CD14-positive monocyte (primary cell): Measurements from ENCODE around the gene TSC22D3. TPM values are rescaled to one million over a fixed set of nuclear protein-coding genes. Genes with fewer than 3 reads are reported as not detected.

Experiments used
- DNase-seq, 3 donors: peaks; one replicate each; pipeline ENCODE4 v3.0.0-alpha.2; 2011 to 2022
- H2AFZ ChIP-seq: 2 replicates; pipeline ENCODE4 v1.6.0; 2012; ENCODE audit warnings: mild to moderate bottlenecking, low read depth, low read length, inconsistent platforms; ENCODE audit not compliant: insufficient read depth, poor library complexity, severe bottlenecking
- H3K27ac ChIP-seq, 2 donors: 1 replicate in 1 of 2; 2 replicates in 1 of 2; pipeline ENCODE4 v1.5.1; 2012 to 2013; ENCODE audit warnings: low read length in 2 of 2, control low read depth in 1 of 2, inconsistent platforms in 1 of 2, low read depth in 1 of 2, mild to moderate bottlenecking in 1 of 2
- H3K27me3 ChIP-seq, 2 donors: one replicate each; pipeline versions ENCODE4 v1.6.0 to v1.6.1; 2011 to 2013; ENCODE audit warnings: low read length in 2 of 2; ENCODE audit not compliant: control insufficient read depth in 2 of 2, insufficient read depth in 2 of 2
- H3K36me3 ChIP-seq, 2 donors: replicated peaks in 1 of 2; 1 replicate in 1 of 2; 2 replicates in 1 of 2; pipeline versions ENCODE4 v1.5.1 to v1.6.1; 2012 to 2013; ENCODE audit warnings: low read length in 2 of 2, control low read depth in 1 of 2, inconsistent platforms in 1 of 2, mild to moderate bottlenecking in 1 of 2; ENCODE audit not compliant: insufficient read depth in 2 of 2, control insufficient read depth in 1 of 2
- H3K4me1 ChIP-seq, 2 donors: 1 replicate in 1 of 2; 2 replicates in 1 of 2; pipeline versions ENCODE4 v1.5.1 to v1.6.1; 2012 to 2013; ENCODE audit warnings: low read length in 2 of 2, control low read depth in 1 of 2, inconsistent platforms in 1 of 2, mild to moderate bottlenecking in 1 of 2, moderate library complexity in 1 of 2; ENCODE audit not compliant: insufficient read depth in 2 of 2, control insufficient read depth in 1 of 2
- H3K4me2 ChIP-seq: replicated peaks from 2 replicates; pipeline ENCODE3; 2012; ENCODE audit warnings: low read length, moderate library complexity, mild to moderate bottlenecking; ENCODE audit not compliant: poor library complexity, severe bottlenecking; ENCODE audit errors: extremely low read depth
- H3K4me3 ChIP-seq, 3 experiments: fragments of 200-600 bp in 1 of 3; sonication (generic) in 1 of 3; replicated peaks in 1 of 3; 1 replicate in 2 of 3; 2 replicates in 1 of 3; pipeline ENCODE4 v1.5.1; 2011 to 2013; ENCODE audit warnings: low read length in 3 of 3, mild to moderate bottlenecking in 3 of 3, control low read depth in 2 of 3, low read depth in 2 of 3, inconsistent platforms in 1 of 3, moderate library complexity in 1 of 3
- H3K79me2 ChIP-seq: 2 replicates; pipeline ENCODE4 v1.6.0; 2012; ENCODE audit warnings: mild to moderate bottlenecking, control low read depth, inconsistent platforms, low read length, moderate library complexity; ENCODE audit not compliant: insufficient read depth
- H3K9ac ChIP-seq: 2 replicates; pipeline ENCODE4 v1.6.0; 2017; ENCODE audit warnings: low read length, mild to moderate bottlenecking; ENCODE audit not compliant: insufficient read depth, poor library complexity, severe bottlenecking
- H3K9me3 ChIP-seq, 2 donors: replicated peaks in 1 of 2; 1 replicate in 1 of 2; 2 replicates in 1 of 2; pipeline versions ENCODE4 v1.5.1 to v1.6.1; 2012 to 2013; ENCODE audit warnings: low read length in 2 of 2, control low read depth in 1 of 2; ENCODE audit not compliant: control insufficient read depth in 1 of 2, insufficient read depth in 1 of 2
- H4K20me1 ChIP-seq: 2 replicates; pipeline ENCODE4 v1.6.0; 2012; ENCODE audit warnings: mild to moderate bottlenecking, low read length, control low read depth, moderate library complexity; ENCODE audit not compliant: insufficient read depth
- H3K27ac Mint-ChIP-seq, 7 donors: one replicate each; pipeline ENCODE4 v1.8.0; 2020; ENCODE audit warnings: mild to moderate bottlenecking in 7 of 7, mixed read lengths in 7 of 7, moderate library complexity in 6 of 7, inconsistent platforms in 2 of 7
- H3K27me3 Mint-ChIP-seq, 3 donors: one replicate each; pipeline ENCODE4 v1.8.0; 2021 to 2022; ENCODE audit warnings: low read depth in 3 of 3, mild to moderate bottlenecking in 3 of 3, mixed read lengths in 3 of 3, moderate library complexity in 3 of 3, inconsistent platforms in 1 of 3
- H3K36me3 Mint-ChIP-seq, 2 donors: one replicate each; pipeline ENCODE4 v1.8.0; 2020; ENCODE audit warnings: mixed read lengths in 2 of 2, inconsistent platforms in 1 of 2, mild to moderate bottlenecking in 1 of 2
- H3K4me1 Mint-ChIP-seq: one replicate; pipeline ENCODE4 v1.8.0; 2020; ENCODE audit warnings: mild to moderate bottlenecking, mixed read lengths
- H3K4me3 Mint-ChIP-seq, 2 donors: one replicate each; pipeline ENCODE4 v1.8.0; 2020; ENCODE audit warnings: mild to moderate bottlenecking in 2 of 2, mixed read lengths in 2 of 2, moderate library complexity in 1 of 2
- H3K9me3 Mint-ChIP-seq, 7 donors: one replicate each; pipeline ENCODE4 v1.8.0; 2020 to 2022; ENCODE audit warnings: mixed read lengths in 7 of 7, mild to moderate bottlenecking in 6 of 7, moderate library complexity in 6 of 7, inconsistent platforms in 2 of 7
- WGBS: methylation state at CpG from one replicate; pipeline ENCODE4 v1.1.5; 2013; ENCODE audit warnings: missing lambda C conversion rate; ENCODE audit not compliant: insufficient coverage; 5-methylcytosine and 5-hydroxymethylcytosine counted together
- intact Hi-C, 2 donors: fragments of 100-400 bp; cut with micrococcal nuclease; formaldehyde crosslinking; loops; one replicate each; pipeline versions ENCODE4 v1.15.0 to v1.15.1; 2023
- polyA plus RNA-seq, 3 donors: library from polyadenylated mRNA; depleted of rRNA in 1 of 3; unstranded in 2 of 3; stranded (reverse) in 1 of 3; fragments of 300-500 nt in 2 of 3; fragments of >200 nt in 1 of 3; fragmentation: Illumina TruSeq in 2 of 3; gene quantifications; 1 replicate in 2 of 3; 2 replicates in 1 of 3; pipeline ENCODE4 v1.2.3, GENCODE V29; 2012 to 2021
- TF ChIP-seq, protein P1 (sequence below): fragments of 200-600 bp; IDR thresholded peaks from one replicate; pipeline ENCODE4 v1.8.0; 2022; ENCODE audit warnings: antibody characterized with exemption, mild to moderate bottlenecking

Gene TSC22D3
- polyA plus RNA-seq, 3 donors = 171 to 1,562 (median 326) TPM

DNA sequence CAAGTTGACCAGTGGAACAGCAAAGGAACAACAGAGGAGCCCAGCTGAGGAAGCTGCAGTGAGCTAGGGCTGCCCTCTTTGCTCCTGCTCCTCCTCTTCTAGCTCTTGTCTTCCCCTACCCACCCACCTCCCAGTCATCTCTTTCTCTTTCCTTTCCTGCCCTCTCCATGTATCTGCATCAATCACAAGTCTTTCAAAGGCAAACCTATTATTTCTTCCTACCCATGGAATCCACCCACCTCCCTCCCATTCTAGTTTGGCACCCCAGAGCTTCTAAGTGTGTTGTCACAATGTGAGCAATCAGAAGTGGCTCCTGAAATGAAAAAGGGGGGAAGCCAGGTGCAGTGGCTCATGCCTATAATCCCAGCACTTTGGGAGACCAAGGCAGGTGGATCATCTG lies 69.3 kb downstream of the TSC22D3 start:
- Mint-ChIP-seq H3K36me3 (no peaks in the 10 kb centered on the region), H3K4me3 (no peak overlapping the region), H3K27me3 (peaks cover 1 to 8% (median 2%) of the 10 kb centered on the region in 3 donors), H3K9me3 (peaks cover 0 to 5% (median 3%) of the 10 kb centered on the region in 7 donors), H3K27ac (no peak overlapping the region), H3K4me1 (peaks cover 22% of the 10 kb centered on the region)
- H3K4me3 ChIP-seq = no peak overlapping the region
- no peaks in the 10 kb centered on the region for H4K20me1 ChIP-seq
- TF ChIP-seq, protein P1, sequence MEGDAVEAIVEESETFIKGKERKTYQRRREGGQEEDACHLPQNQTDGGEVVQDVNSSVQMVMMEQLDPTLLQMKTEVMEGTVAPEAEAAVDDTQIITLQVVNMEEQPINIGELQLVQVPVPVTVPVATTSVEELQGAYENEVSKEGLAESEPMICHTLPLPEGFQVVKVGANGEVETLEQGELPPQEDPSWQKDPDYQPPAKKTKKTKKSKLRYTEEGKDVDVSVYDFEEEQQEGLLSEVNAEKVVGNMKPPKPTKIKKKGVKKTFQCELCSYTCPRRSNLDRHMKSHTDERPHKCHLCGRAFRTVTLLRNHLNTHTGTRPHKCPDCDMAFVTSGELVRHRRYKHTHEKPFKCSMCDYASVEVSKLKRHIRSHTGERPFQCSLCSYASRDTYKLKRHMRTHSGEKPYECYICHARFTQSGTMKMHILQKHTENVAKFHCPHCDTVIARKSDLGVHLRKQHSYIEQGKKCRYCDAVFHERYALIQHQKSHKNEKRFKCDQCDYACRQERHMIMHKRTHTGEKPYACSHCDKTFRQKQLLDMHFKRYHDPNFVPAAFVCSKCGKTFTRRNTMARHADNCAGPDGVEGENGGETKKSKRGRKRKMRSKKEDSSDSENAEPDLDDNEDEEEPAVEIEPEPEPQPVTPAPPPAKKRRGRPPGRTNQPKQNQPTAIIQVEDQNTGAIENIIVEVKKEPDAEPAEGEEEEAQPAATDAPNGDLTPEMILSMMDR = no peak
- H3K36me3 ChIP-seq = no peaks in the 10 kb centered on the region
- no peaks in the 10 kb centered on the region for H3K27me3 ChIP-seq
- DNase-seq = no peak
- H3K79me2 ChIP-seq = no peaks in the 10 kb centered on the region
- H3K4me1 ChIP-seq = peaks cover 27 to 30% of the 10 kb centered on the region in 2 donors
- H3K27ac ChIP-seq = no peak overlapping the region
- intact Hi-C loops = no loop called here
- no peaks in the 10 kb centered on the region for H3K9me3 ChIP-seq
- H3K4me2 ChIP-seq = no peak overlapping the region
- H2AFZ ChIP-seq = no peak overlapping the region
- H3K9ac ChIP-seq = no peak overlapping the region

DNA sequence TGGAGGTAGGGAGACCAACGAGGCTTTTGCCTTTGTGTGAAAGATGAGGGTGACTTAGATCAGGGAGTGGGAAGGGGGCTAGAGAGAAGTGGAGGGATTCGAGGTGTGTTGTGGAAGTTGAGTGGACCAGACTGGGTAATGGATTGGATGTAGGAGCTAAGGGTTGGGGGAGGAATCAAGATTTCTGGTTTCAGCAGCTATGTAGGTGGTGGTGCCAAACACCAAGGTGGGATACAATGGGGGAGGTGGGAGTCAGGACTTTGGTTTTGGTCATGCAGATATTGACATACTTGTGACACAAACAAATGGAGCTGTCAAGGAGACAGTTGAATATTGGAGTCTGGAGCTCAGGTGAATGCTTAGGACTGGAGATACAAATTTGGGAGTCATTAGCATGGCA lies 71.0 kb downstream of the TSC22D3 start:
- no peak overlapping the region for H3K27ac Mint-ChIP-seq
- H3K79me2 ChIP-seq = no peaks in the 10 kb centered on the region
- H3K4me3 Mint-ChIP-seq = no peak overlapping the region
- TF ChIP-seq, protein P1 = no peak
- H3K36me3 ChIP-seq = no peaks in the 10 kb centered on the region
- no peaks in the 10 kb centered on the region for H4K20me1 ChIP-seq
- no peak overlapping the region for H3K4me2 ChIP-seq
- H3K27me3 ChIP-seq = no peaks in the 10 kb centered on the region
- H3K4me1 Mint-ChIP-seq = peaks cover 28% of the 10 kb centered on the region
- no peak overlapping the region for H3K27ac ChIP-seq
- H3K9me3 Mint-ChIP-seq = peaks cover 0 to 5% (median 3%) of the 10 kb centered on the region in 7 donors
- 100% methylated on average over 1 of the region's 2 CpGs for WGBS
- no peak for DNase-seq
- peaks cover 1 to 8% (median 2%) of the 10 kb centered on the region in 3 donors for H3K27me3 Mint-ChIP-seq
- H3K4me1 ChIP-seq = peaks cover 31 to 32% of the 10 kb centered on the region in 2 donors
- no peak overlapping the region for H2AFZ ChIP-seq
- H3K36me3 Mint-ChIP-seq = no peaks in the 10 kb centered on the region
- no peak overlapping the region for H3K4me3 ChIP-seq
- intact Hi-C loops = no loop called here
- no peak overlapping the region for H3K9ac ChIP-seq
- no peaks in the 10 kb centered on the region for H3K9me3 ChIP-seq
